Gastrocnemius medialis (tissue), 4 donors: ENCODE data around the gene ZNF541.

Source experiments
- CTCF ChIP-seq, 5 experiments: fragments of 450-650 bp in 3 of 5; fragments of 200-600 bp in 2 of 5; sonication (generic) in 2 of 5; IDR thresholded peaks in 4 of 5; conservative IDR thresholded peaks in 1 of 5; 1 replicate in 4 of 5; 2 replicates in 1 of 5; pipeline ENCODE4 v1.5.1; 2016 to 2019; ENCODE audit warnings: antibody characterized with exemption in 5 of 5, mild to moderate bottlenecking in 3 of 5, moderate library complexity in 3 of 5
- POLR2A ChIP-seq, 2 donors: fragments of 450-650 bp; IDR thresholded peaks; one replicate each; pipeline ENCODE4 v1.6.1; 2017; ENCODE audit warnings: antibody characterized with exemption in 2 of 2, mild to moderate bottlenecking in 2 of 2, moderate library complexity in 2 of 2

DNA sequence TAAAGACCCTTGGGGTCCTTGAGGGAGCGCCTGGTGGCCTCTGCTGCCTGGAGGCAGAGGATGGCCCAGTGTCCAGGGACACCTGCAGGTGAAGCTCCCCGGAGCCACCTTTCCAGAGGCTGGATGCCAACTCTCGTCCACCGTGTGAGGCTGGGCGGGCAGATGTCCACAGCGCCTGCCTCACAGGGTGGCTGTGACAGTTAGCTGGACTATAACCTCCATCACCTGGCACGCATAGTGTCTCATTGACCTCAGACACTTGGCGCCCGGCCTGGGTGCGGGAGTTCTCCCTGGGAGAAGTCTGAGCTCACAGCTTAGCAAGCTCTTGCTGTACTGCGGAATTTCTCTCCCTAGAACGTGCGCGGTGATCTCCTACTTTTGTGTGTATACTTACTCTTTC, 45.8 kb upstream of the ZNF541 start:
- no peak for TF ChIP-seq CTCF (IDR thresholded peaks at IDR 0.05 in 4 of 5, conservative IDR thresholded peaks at IDR 0.05 in 1 of 5)
- TF ChIP-seq POLR2A (IDR thresholded peaks at IDR 0.05) = peak in 1 of 2 donors; percentile 10
